Putamen (tissue), 1 donor: ENCODE measurements around the gene RFK.
"Not testable (repeated sequence)": the region's sequence is repeated elsewhere in the genome, so short reads cannot be mapped to it uniquely, and the experiment has no call there.

Experiments
- DNase-seq: peaks from one replicate; pipeline ENCODE4 v3.0.0-alpha.2; 2016; ENCODE audit warnings: low spot score

RFK gene

GRCh38 chr9:76394195-76394959, at the start of gene RFK:
RFK (minus strand) TSS chr9:76394426; CDS start chr9:76394171, 255 bp downstream.
- DNase-seq: peak; percentile 94

GRCh38 chr9:76443887-76444286, 49.7 kb upstream of the RFK start:
- DNase-seq: no peak

- DNase-seq: no peak
These were observed 47.5 kb upstream of the RFK start for GRCh38 chr9:76441551-76442322.

GRCh38 chr9:76438841-76439588, 44.8 kb upstream of the RFK start:
- DNase-seq: no peak

GRCh38 chr9:76437017-76437699, 42.9 kb upstream of the RFK start:
- DNase-seq: not testable (repeated sequence)

GRCh38 chr9:76434897-76435296, 40.7 kb upstream of the RFK start:
- not testable (repeated sequence) for DNase-seq

- no peak for DNase-seq
These were observed 39.6 kb upstream of the RFK start for GRCh38 chr9:76433836-76434235.

- DNase-seq: no peak
These were observed 39.2 kb upstream of the RFK start for GRCh38 chr9:76433406-76433805.

- DNase-seq: no peak
These were observed 37.4 kb upstream of the RFK start for GRCh38 chr9:76431601-76432000.

GRCh38 chr9:76426807-76427419, 32.7 kb upstream of the RFK start:
- DNase-seq: no peak

GRCh38 chr9:76425677-76426453, 31.6 kb upstream of the RFK start:
- DNase-seq: no peak

- no peak for DNase-seq
These were observed 30.3 kb upstream of the RFK start for GRCh38 chr9:76424491-76424890.

GRCh38 chr9:76423216-76424177, 29.3 kb upstream of the RFK start:
- no peak for DNase-seq

- no peak for DNase-seq
These were observed 25.7 kb upstream of the RFK start for GRCh38 chr9:76419782-76420380.

GRCh38 chr9:76417394-76417793, 23.2 kb upstream of the RFK start:
- DNase-seq: no peak

GRCh38 chr9:76415731-76416130, 21.5 kb upstream of the RFK start:
- DNase-seq: no peak

GRCh38 chr9:76415154-76415553, 20.9 kb upstream of the RFK start:
- DNase-seq: no peak

- DNase-seq: no peak
These were observed 20.4 kb upstream of the RFK start for GRCh38 chr9:76414661-76415060.

- no peak for DNase-seq
These were observed 19.4 kb upstream of the RFK start for GRCh38 chr9:76413658-76414057.
